HG03457 (cell line): ENCODE measurements around the gene AP1AR.
A peak's percentile ranks its signal among the peaks of the same experiment; 100 is the strongest.
"Not testable (repeated sequence)": the region's sequence is repeated elsewhere in the genome, so short reads cannot be mapped to it uniquely, and the experiment has no call there.

Experiments used
- ATAC-seq: cut with Tn5 transposase; IDR thresholded peaks from one replicate; pipeline ENCODE4 v1.9.1; 2021; ENCODE audit warnings: moderate number of reproducible peaks; ENCODE audit not compliant: unreplicated experiment

AP1AR gene

GRCh38 chr4:112309263-112309791, 77.7 kb downstream of the AP1AR start:
- not testable (repeated sequence) for ATAC-seq

- ATAC-seq = no peak
Observed at GRCh38 chr4:112311516-112311915, 79.9 kb downstream of the AP1AR start.

- ATAC-seq = peak; percentile 91
Observed at GRCh38 chr4:112312610-112313239, 81.1 kb downstream of the AP1AR start.

- no peak for ATAC-seq
Observed at GRCh38 chr4:112315446-112315845, 83.9 kb downstream of the AP1AR start.

GRCh38 chr4:112316360-112316759, 84.8 kb downstream of the AP1AR start:
- no peak for ATAC-seq

- peak; percentile 93 for ATAC-seq
Observed at GRCh38 chr4:112318239-112319142, 86.9 kb downstream of the AP1AR start.
